HG02678 (cell line): ENCODE data around the gene MANBA.
"Not testable (repeated sequence)": the region's sequence is repeated elsewhere in the genome, so short reads cannot be mapped to it uniquely, and the experiment has no call there.

Experiments used
- ATAC-seq: cut with Tn5 transposase; IDR thresholded peaks from one replicate; pipeline ENCODE4 v1.9.1; 2021; ENCODE audit warnings: mild to moderate bottlenecking, moderate library complexity; ENCODE audit not compliant: unreplicated experiment

MANBA gene

DNA sequence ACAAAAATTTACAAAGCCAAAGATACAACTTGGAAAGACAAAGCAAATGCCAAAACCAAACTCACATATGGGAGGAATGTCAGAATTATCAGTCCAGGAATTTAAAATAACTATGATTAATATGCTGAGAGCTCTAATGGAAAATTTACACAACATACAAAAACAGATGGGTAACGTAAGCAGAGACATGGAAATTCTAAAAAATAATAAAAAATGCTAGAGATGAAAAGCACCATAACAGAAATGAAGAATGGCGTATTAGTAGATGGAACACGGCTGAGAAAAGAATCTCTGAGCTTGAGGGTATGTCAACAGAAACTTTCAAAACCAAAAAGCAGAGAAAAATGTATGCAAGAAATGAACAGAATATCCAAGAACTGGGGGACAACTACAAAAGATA lies 4.1 kb upstream of the MANBA start:
- ATAC-seq, result no peak

DNA sequence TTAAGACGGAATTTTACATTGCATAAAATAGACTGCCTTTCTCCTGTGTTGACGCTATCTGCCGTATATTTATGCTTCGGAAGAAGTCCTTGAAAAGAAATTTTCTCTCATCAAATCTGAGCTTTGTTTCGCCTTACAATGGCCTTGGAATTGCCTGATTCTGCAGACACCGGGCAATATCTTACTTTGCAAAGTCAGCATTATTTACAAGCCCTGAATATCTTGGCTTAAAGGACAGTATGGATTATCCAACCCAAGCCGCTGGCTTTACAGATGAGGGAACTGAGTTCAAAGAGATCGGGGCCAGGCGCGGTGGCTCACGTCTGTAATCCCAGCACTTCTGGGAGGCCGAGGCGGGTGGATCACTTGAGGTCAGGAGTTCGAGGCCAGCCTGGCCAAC lies 1.1 kb upstream of the MANBA start:
- no peak for ATAC-seq

DNA sequence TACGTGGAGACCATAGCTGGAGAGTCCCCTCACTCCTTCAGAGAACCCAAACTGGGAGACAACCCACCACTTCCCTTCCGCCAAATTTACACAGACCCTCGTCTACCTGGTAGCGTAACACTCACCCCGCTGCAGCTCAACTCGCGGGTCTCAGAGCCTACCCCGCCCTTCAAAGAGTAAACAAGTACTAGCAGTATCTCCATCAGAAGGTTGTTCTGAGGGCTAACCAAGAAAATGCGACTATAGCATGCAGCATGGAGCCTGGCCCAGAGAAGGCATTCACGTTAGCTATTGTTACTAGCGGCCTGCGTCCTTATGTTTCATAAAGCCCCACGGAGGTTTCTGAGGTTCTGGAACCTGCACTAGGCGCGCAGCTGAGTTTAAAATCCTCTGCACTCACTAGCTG lies 531 bp upstream of the MANBA start:
- peak; percentile 20 for ATAC-seq

GRCh38 chr4:102759831-102760644 lies 730 bp downstream of the MANBA start:
- peak; percentile 49 for ATAC-seq

DNA sequence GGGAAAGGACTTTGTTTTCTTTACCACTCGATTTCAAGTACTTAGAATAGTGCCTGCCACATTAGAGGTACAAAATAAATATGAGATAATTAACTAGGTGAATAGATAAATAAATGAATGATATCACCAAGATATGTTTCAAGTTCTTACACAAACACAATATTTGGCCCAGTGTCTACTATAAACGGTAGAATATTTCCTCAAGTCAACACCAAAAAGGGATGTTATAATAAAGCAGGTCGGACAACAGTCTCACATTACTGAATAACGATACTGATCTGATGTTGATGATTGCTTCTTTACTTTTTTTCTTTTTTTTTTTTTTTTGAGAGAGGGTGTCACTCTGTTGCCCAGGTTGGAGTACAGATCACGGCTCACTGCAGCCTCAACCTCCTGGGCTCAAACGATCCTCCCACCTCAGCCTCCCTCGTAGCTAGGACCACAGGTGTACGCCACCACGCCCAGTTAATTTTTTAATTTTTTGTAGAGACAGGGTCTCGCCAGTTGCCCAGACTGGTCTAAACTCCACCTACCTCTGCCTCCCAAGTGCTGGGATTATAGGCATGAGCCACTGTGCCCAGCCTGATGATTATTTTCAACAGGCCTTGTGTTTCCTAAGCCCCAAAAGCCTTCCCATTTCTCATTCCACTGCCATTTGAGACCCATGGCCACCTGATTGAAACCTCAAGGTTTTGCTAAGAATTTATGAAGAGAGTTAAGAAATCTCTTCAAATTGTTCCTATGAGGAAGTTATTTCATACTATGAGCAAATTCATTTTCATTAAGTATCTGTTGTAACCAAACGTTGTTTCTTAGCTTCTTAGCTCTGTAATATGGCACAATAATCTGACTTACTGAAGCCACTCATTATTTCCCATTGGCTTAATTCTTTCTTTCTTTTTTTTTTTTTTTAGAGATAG lies 2.3 kb downstream of the MANBA start:
- ATAC-seq, result no peak

GRCh38 chr4:102757681-102758080 lies 3.1 kb downstream of the MANBA start:
- ATAC-seq, result no peak

DNA sequence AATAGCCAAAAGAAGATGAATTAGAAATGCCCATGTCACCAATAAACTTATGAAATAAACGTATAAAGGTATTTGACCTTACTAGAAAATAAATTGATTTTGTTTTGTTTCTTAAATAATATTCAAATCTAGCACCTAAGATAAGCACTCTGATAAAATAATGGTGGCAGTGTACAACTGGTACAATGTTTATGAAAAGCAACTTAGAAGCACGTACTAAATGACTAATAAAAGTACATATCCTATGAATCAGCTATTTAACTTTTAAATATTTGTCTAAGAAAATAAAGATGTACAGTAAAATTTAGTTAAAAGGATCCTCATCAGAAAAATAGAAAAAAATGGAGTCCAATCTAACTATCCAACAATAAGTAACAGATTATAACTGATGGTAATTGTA lies 6.7 kb downstream of the MANBA start:
- no peak for ATAC-seq

GRCh38 chr4:102751941-102752340 lies 8.8 kb downstream of the MANBA start:
- ATAC-seq, result no peak

GRCh38 chr4:102743352-102743751 lies 17.4 kb downstream of the MANBA start:
- ATAC-seq, result peak; percentile 100

GRCh38 chr4:102738802-102739201 lies 22.0 kb downstream of the MANBA start:
- ATAC-seq, result not testable (repeated sequence)

GRCh38 chr4:102736636-102737549 lies 23.9 kb downstream of the MANBA start:
- ATAC-seq, result no peak

- ATAC-seq, result no peak
These were observed 25.2 kb downstream of the MANBA start for GRCh38 chr4:102735582-102735981.

DNA sequence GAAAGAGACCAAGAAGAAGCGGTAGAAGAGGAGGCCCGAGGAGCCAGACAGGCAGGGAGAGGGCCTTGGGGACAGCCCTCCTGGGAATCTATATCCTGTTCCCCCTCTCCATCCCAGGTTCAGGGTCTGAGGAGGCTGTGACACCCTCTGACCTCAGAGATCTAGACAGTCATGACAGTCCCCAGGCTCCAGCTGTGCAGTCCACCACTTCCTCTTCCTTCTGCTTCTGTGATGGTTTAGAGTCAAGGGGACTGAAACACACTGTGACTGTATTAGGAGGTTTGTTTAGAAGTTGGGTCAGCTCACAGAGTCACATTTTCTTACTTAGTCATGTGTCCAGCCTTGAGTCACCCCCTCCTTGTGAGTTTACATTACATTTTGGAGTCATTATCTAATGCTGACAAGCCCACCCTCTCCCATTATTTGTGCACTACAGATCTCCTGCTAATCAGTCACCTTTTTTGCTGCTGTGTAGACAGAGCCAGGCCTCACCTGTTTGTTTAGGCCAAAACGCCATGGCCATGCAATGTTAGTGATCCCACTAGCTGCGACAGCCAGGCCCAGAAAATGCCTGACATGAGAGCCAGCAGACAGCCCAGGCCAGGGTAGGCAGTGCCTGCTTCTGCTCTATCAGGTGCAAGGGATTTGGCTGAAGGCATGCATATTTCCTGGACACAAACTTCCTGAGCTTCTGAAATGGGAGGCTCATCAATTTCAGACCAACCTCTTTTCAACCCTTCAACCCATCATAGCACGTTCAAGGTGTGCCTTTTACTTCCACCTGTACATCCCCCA lies 26.0 kb downstream of the MANBA start:
- peak; percentile 100 for ATAC-seq

GRCh38 chr4:102734116-102734515 lies 26.7 kb downstream of the MANBA start:
- ATAC-seq, result no peak

GRCh38 chr4:102733084-102733483 lies 27.7 kb downstream of the MANBA start:
- no peak for ATAC-seq

GRCh38 chr4:102732678-102733077 lies 28.1 kb downstream of the MANBA start:
- ATAC-seq, result no peak

DNA sequence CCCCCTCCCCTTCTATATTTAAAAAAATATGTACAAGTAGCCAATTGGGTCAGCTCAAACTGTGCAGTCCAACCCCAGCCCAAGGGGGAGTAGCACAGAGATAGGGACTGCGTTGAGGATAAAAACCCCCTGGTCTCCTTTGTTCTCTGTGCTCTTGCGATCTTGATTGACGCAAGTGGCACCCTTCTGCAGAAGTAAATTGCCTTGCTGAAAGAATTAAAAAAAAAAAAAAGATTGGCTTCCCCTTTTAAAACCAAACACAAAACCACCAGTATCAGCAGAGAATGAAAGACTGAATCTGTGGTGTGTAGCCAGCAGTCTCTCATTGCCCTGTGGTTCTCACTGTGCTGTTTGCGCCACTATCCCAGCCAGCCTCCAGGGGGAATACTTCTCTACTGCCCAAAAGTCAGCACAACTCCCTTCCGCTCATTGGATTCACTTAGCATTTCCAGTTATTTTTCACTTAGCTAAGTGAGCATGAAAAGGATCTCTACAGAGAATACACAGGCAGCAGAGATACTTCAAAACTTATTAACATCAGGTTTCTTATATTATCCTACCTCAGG lies 29.7 kb downstream of the MANBA start:
- ATAC-seq, result no peak

GRCh38 chr4:102729486-102729885 lies 31.3 kb downstream of the MANBA start:
- not testable (repeated sequence) for ATAC-seq

GRCh38 chr4:102726919-102727318 lies 33.8 kb downstream of the MANBA start:
- not testable (repeated sequence) for ATAC-seq

- no peak for ATAC-seq
These were observed 34.7 kb downstream of the MANBA start for GRCh38 chr4:102726068-102726467.
